Endothelial cell of umbilical vein (primary cell): Measurements from ENCODE around the gene CYREN. TPM values are rescaled to one million over a fixed set of nuclear protein-coding genes. Genes with fewer than 3 reads are reported as not detected.

ENCODE experiments used
- BruUV-seq: library from RNA; stranded (reverse); fragments of 400-500 nt; replicated peaks from 2 replicates; lab custom pipeline; 2021; lab: Mats Ljungman, UMichigan
- CTCF ChIA-PET: fragments of 300-600, 350-600 bp; sonication (Branson Sonifier 250); formaldehyde crosslinking; loops from one replicate; lab custom pipeline; 2021; ENCODE audit warnings: antibody characterized with exemption, inconsistent platforms; lab: Charles Lee
- POLR2A ChIA-PET: fragments of 300-600, 350-600 bp; sonication (Branson Sonifier 250); formaldehyde crosslinking; loops from one replicate; lab custom pipeline; 2021; ENCODE audit warnings: antibody characterized with exemption, inconsistent platforms; lab: Charles Lee
- DNase-seq: peaks from one replicate; pipeline ENCODE4 v3.0.0-alpha.2; 2011; ENCODE audit warnings: low read depth, low spot score
- FAIRE-seq: peaks from 2 replicates; lab custom pipeline; 2011; peaks lifted over from hg19 to GRCh38; lab: Jason Lieb, UNC
- H2AFZ ChIP-seq: 2 replicates; pipeline ENCODE4 v1.6.0; 2012; ENCODE audit warnings: low read depth, low read length, control low read depth, inconsistent platforms
- H3K27ac ChIP-seq: 2 replicates; pipeline ENCODE4 v1.5.1; 2011; ENCODE audit warnings: low read depth, mild to moderate bottlenecking, control low read depth, low read length, moderate library complexity; ENCODE audit not compliant: insufficient read depth
- H3K27me3 ChIP-seq, 2 experiments: 2 replicates each; pipeline versions ENCODE4 v1.6.0 to v1.6.1; 2011; ENCODE audit warnings: low read length in 2 of 2, mixed read lengths in 1 of 2; ENCODE audit not compliant: control insufficient read depth in 2 of 2, insufficient read depth in 2 of 2
- H3K36me3 ChIP-seq, 2 experiments: 2 replicates in 1 of 2; 3 replicates in 1 of 2; pipeline ENCODE4 v1.5.1; 2011; ENCODE audit warnings: low read length in 2 of 2, mild to moderate bottlenecking in 1 of 2, moderate library complexity in 1 of 2; ENCODE audit not compliant: control insufficient read depth in 2 of 2, insufficient read depth in 2 of 2; ENCODE audit errors: extremely low read depth in 1 of 2
- H3K4me1 ChIP-seq: 3 replicates; pipeline ENCODE4 v1.5.1; 2011; ENCODE audit warnings: mild to moderate bottlenecking, low read length; ENCODE audit not compliant: control insufficient read depth, insufficient read depth; ENCODE audit errors: extremely low read depth
- H3K4me2 ChIP-seq: 2 replicates; pipeline ENCODE4 v1.6.1; 2011; ENCODE audit warnings: low read length, control low read depth, mixed read lengths; ENCODE audit not compliant: insufficient read depth
- H3K4me3 ChIP-seq, 3 experiments: fragments of 200-600 bp in 1 of 3; sonication (generic), shearing (Covaris generic) in 1 of 3; replicated peaks in 1 of 3; 2 replicates each; pipeline ENCODE4 v1.5.1; 2011 to 2016; ENCODE audit warnings: control low read depth in 3 of 3, low read length in 3 of 3, mild to moderate bottlenecking in 2 of 3, inconsistent platforms in 1 of 3, low read depth in 1 of 3, moderate library complexity in 1 of 3; ENCODE audit not compliant: insufficient read depth in 1 of 3
- H3K79me2 ChIP-seq: 2 replicates; pipeline ENCODE4 v1.6.0; 2012; ENCODE audit warnings: low read length, inconsistent platforms; ENCODE audit not compliant: control insufficient read depth, insufficient read depth
- H3K9ac ChIP-seq: replicated peaks from 2 replicates; pipeline ENCODE3; 2011; ENCODE audit warnings: low read length, control low read depth; ENCODE audit not compliant: insufficient read depth; ENCODE audit errors: extremely low read depth
- H3K9me1 ChIP-seq: replicated peaks from 3 replicates; pipeline ENCODE4 v1.6.0; 2011; ENCODE audit warnings: mild to moderate bottlenecking, low read length; ENCODE audit not compliant: control insufficient read depth, insufficient read depth; ENCODE audit errors: extremely low read depth
- H3K9me3 ChIP-seq: replicated peaks from 2 replicates; pipeline ENCODE4 v1.5.1; 2012; ENCODE audit warnings: low read length, inconsistent platforms; ENCODE audit not compliant: control insufficient read depth, insufficient read depth
- H4K20me1 ChIP-seq: replicated peaks from 2 replicates; pipeline ENCODE3; 2011; ENCODE audit warnings: mild to moderate bottlenecking, low read length; ENCODE audit not compliant: control insufficient read depth, insufficient read depth; ENCODE audit errors: extremely low read depth
- CTCF ChIP-seq, 2 donors: IDR thresholded peaks; 1 replicate in 1 of 2; 2 replicates in 1 of 2; pipeline ENCODE4 v1.5.1; 2011; ENCODE audit warnings: low read length in 2 of 2, mild to moderate bottlenecking in 2 of 2, moderate library complexity in 2 of 2, control low read depth in 1 of 2, inconsistent platforms in 1 of 2, low read depth in 1 of 2; ENCODE audit not compliant: insufficient read depth in 1 of 2; ENCODE audit errors: extremely low read depth in 1 of 2
- EZH2 ChIP-seq: IDR thresholded peaks from 2 replicates; pipeline ENCODE4 v1.6.1; 2012; ENCODE audit warnings: borderline replicate concordance, low read depth, mild to moderate bottlenecking, moderate library complexity, low read length, inconsistent platforms; ENCODE audit not compliant: severe bottlenecking
- FOS ChIP-seq: IDR thresholded peaks from 2 replicates; pipeline ENCODE4 v1.6.1; 2011; ENCODE audit warnings: mild to moderate bottlenecking, low read length, moderate library complexity, borderline replicate concordance; ENCODE audit not compliant: insufficient read depth
- GATA2 ChIP-seq: IDR thresholded peaks from 2 replicates; pipeline ENCODE4 v1.7.0; 2011; ENCODE audit warnings: low read depth, mild to moderate bottlenecking, moderate library complexity, mixed read lengths, low read length; ENCODE audit not compliant: insufficient read length, insufficient read depth
- JUN ChIP-seq: IDR thresholded peaks from 2 replicates; pipeline ENCODE4 v1.6.1; 2011; ENCODE audit warnings: borderline replicate concordance, low read depth; ENCODE audit not compliant: insufficient read length, insufficient read depth
- MAX ChIP-seq: IDR thresholded peaks from 2 replicates; pipeline ENCODE4 v1.6.1; 2011; ENCODE audit not compliant: insufficient read depth, insufficient read length
- MYC ChIP-seq: IDR thresholded peaks from one replicate; pipeline ENCODE4 v1.6.1; 2011; ENCODE audit warnings: mild to moderate bottlenecking, low read depth, low read length
- POLR2A ChIP-seq: IDR thresholded peaks from 2 replicates; pipeline ENCODE4 v1.6.1; 2012; ENCODE audit warnings: low read depth, mild to moderate bottlenecking, control low read depth, low read length
- POLR2AphosphoS5 ChIP-seq: IDR thresholded peaks from 2 replicates; pipeline ENCODE4 v1.6.1; 2012; ENCODE audit warnings: low read depth, mild to moderate bottlenecking, control low read depth, low read length, moderate library complexity; ENCODE audit not compliant: insufficient read depth
- dilution Hi-C: fragments of 300-500 bp; cut with MboI; formaldehyde crosslinking; loops from one replicate; pipeline ENCODE4 v1.15.0; 2019; ENCODE audit warnings: low sequenced_read_pairs; ENCODE audit not compliant: extremely low pct_ligation_motif_present
- intact Hi-C: fragments of 100-400 bp; cut with micrococcal nuclease; formaldehyde crosslinking; loops from one replicate; pipeline ENCODE4 v1.10.0; 2022
- polyA plus RNA-seq, 4 experiments: library from polyadenylated mRNA; depleted of rRNA in 3 of 4; stranded (reverse) in 3 of 4; unstranded in 1 of 4; fragments of >200 nt; gene quantifications; 2 replicates each; pipeline versions ENCODE4 v1.2.1 to v1.2.3, GENCODE V29; 2011 to 2012; ENCODE audit warnings: missing spikeins in 1 of 4
- total RNA-seq: library from RNA; stranded (reverse); gene quantifications from 2 replicates; pipeline ENCODE4 v1.2.3, GENCODE V29; 2021

Gene CYREN
- total and polyA plus RNA-seq, 2 donors (not counting 3 experiments of a cell fraction or from before 2014, with no cell fraction given), result 19.1 to 30.8 TPM

GRCh38 chr7:135168001-135168400 is 2.5 kb downstream of the CYREN start:
- H2AFZ ChIP-seq, result no peak overlapping the region
- no TSS peak for BruUV-seq
- peaks cover 23% of the 10 kb centered on the region for H3K4me1 ChIP-seq
- no peaks in the 10 kb centered on the region for H4K20me1 ChIP-seq
- DNase-seq (peak; percentile 39), FAIRE-seq (no peak)
- H3K27me3 ChIP-seq, result no peaks in the 10 kb centered on the region
- peaks cover 4% of the 10 kb centered on the region in 2 experiments for H3K36me3 ChIP-seq
- ChIA-PET CTCF (interaction anchor here (3.8 kb wide), 1 partner anchor 182 kb away, joined by 45 read pairs; the partner anchor contains the start of gene AGBL3), POLR2A (no interaction called here)
- H3K9ac ChIP-seq, result no peak overlapping the region
- no peak overlapping the region for H3K4me3 ChIP-seq
- no peak overlapping the region for H3K4me2 ChIP-seq
- no peaks in the 10 kb centered on the region for H3K9me3 ChIP-seq
- peaks cover 3% of the 10 kb centered on the region for H3K79me2 ChIP-seq
- TF ChIP-seq POLR2AphosphoS5, result no peak
- TF ChIP-seq CTCF (IDR thresholded peaks at IDR 0.05; ENCODE audit: extremely low read depth in 1 of 2, insufficient read depth in 1 of 2, low read depth in 1 of 2, low read length in 2 of 2), result no peak
- TF ChIP-seq JUN, result no peak
- TF ChIP-seq GATA2, result no peak
- dilution Hi-C loops, result no loop called here
- no peak overlapping the region for H3K27ac ChIP-seq
- intact Hi-C loops, result loop anchor here (10.0 kb wide), 1 partner anchor 473 kb away; no protein-coding TSS in a partner anchor
- H3K9me1 ChIP-seq, result no peaks in the 10 kb centered on the region

GRCh38 chr7:135167365-135167917 is 3.1 kb downstream of the CYREN start:
- intact Hi-C loops, result loop anchor here (10.0 kb wide), 1 partner anchor 473 kb away; no protein-coding TSS in a partner anchor
- H3K36me3 ChIP-seq, result peaks cover 4% of the 10 kb centered on the region in 2 experiments
- no peak overlapping the region for H3K27ac ChIP-seq
- DNase-seq, result no peak
- CTCF ChIA-PET, result interaction anchor here (3.8 kb wide), 1 partner anchor 181 kb away, joined by 45 read pairs; the partner anchor contains the start of gene AGBL3
- FAIRE-seq, result no peak
- no peak overlapping the region for H3K9ac ChIP-seq
- BruUV-seq, result no TSS peak
- dilution Hi-C loops, result no loop called here
- POLR2A ChIA-PET, result no interaction called here
- H3K9me1 ChIP-seq, result no peaks in the 10 kb centered on the region
- no peaks in the 10 kb centered on the region for H3K27me3 ChIP-seq
- no peaks in the 10 kb centered on the region for H3K9me3 ChIP-seq
- H2AFZ ChIP-seq, result no peak overlapping the region
- no peak for TF ChIP-seq CTCF (IDR thresholded peaks at IDR 0.05; ENCODE audit: extremely low read depth in 1 of 2, insufficient read depth in 1 of 2, low read depth in 1 of 2, low read length in 2 of 2)
- no peak for TF ChIP-seq GATA2
- TF ChIP-seq EZH2, result no peak
- TF ChIP-seq POLR2AphosphoS5, result no peak
- no peak for TF ChIP-seq JUN
- TF ChIP-seq MYC, result no peak
- TF ChIP-seq MAX, result no peak
- no peak for TF ChIP-seq POLR2A
- no peak for TF ChIP-seq FOS
- no peak overlapping the region for H3K4me2 ChIP-seq
- peaks cover 23% of the 10 kb centered on the region for H3K4me1 ChIP-seq
- H3K4me3 ChIP-seq, result no peak overlapping the region
- peaks cover 3% of the 10 kb centered on the region for H3K79me2 ChIP-seq
- H4K20me1 ChIP-seq, result no peaks in the 10 kb centered on the region
